H1 (cell line): ENCODE results near the gene DNAJB6. TPM values are rescaled to one million over a fixed set of nuclear protein-coding genes. Genes with fewer than 3 reads are reported as not detected.

Experiments used
- ATF3 ChIP-seq: IDR thresholded peaks from 2 replicates; pipeline ENCODE4 v1.6.1; 2011; ENCODE audit warnings: low read depth, mild to moderate bottlenecking, low read length; ENCODE audit not compliant: insufficient read depth
- CBX5 ChIP-seq: fragments of 300-800, 300-1000 bp; sonication (generic); IDR thresholded peaks from 2 replicates; pipeline ENCODE4 v1.7.1; 2016; ENCODE audit warnings: antibody characterized with exemption, low read length, low read depth
- CHD1 ChIP-seq: IDR thresholded peaks from 2 replicates; pipeline ENCODE4 v1.6.1; 2012; ENCODE audit warnings: low read depth, low read length, improper control_type of control experiment
- CREB1 ChIP-seq: IDR thresholded peaks from 2 replicates; pipeline ENCODE4 v1.6.1; 2012; ENCODE audit warnings: inconsistent platforms
- E2F6 ChIP-seq: IDR thresholded peaks from 2 replicates; pipeline ENCODE4 v1.6.1; 2012; ENCODE audit warnings: inconsistent platforms
- EGR1 ChIP-seq: IDR thresholded peaks from 2 replicates; pipeline ENCODE4 v1.6.1; 2011; ENCODE audit warnings: low read depth, low read length, borderline replicate concordance
- EZH2 ChIP-seq: fragments of 200-600 bp; sonication (generic); IDR thresholded peaks from 2 replicates; pipeline ENCODE4 v1.7.1; 2012; ENCODE audit warnings: low read depth, mild to moderate bottlenecking, moderate library complexity, low read length, inconsistent platforms; ENCODE audit not compliant: severe bottlenecking
- JUN ChIP-seq: IDR thresholded peaks from 2 replicates; pipeline ENCODE4 v1.6.1; 2011; ENCODE audit warnings: low read depth, mild to moderate bottlenecking, improper control_type of control experiment, low read length
- KDM4A ChIP-seq: IDR thresholded peaks from one replicate; pipeline ENCODE4 v1.7.1; 2012; ENCODE audit warnings: low read depth, mild to moderate bottlenecking, moderate library complexity, low read length, inconsistent platforms; ENCODE audit not compliant: severe bottlenecking
- MAFK ChIP-seq: IDR thresholded peaks from 2 replicates; pipeline ENCODE4 v1.6.1; 2012; ENCODE audit warnings: low read depth, mild to moderate bottlenecking, improper control_type of control experiment, low read length
- MAX ChIP-seq: IDR thresholded peaks from 2 replicates; pipeline ENCODE4 v1.6.1; 2012; ENCODE audit warnings: inconsistent platforms
- NANOG ChIP-seq: IDR thresholded peaks from 2 replicates; pipeline ENCODE4 v1.6.1; 2011; ENCODE audit warnings: low read length, low read depth, mild to moderate bottlenecking, inconsistent platforms; ENCODE audit not compliant: insufficient read depth, poor library complexity, severe bottlenecking
- NRF1 ChIP-seq: IDR thresholded peaks from 2 replicates; pipeline ENCODE4 v1.6.1; 2011; ENCODE audit warnings: mild to moderate bottlenecking, low read depth, low read length, improper control_type of control experiment
- POLR2A ChIP-seq, 2 experiments: IDR thresholded peaks; 1 replicate in 1 of 2; 2 replicates in 1 of 2; pipeline ENCODE4 v1.6.1; 2011; ENCODE audit warnings: low read depth in 2 of 2, low read length in 2 of 2, mild to moderate bottlenecking in 2 of 2; ENCODE audit errors: control extremely low read depth in 1 of 2
- POLR2AphosphoS5 ChIP-seq: IDR thresholded peaks from 2 replicates; pipeline ENCODE4 v1.6.1; 2011; ENCODE audit warnings: low read depth, low read length
- POU5F1 ChIP-seq: IDR thresholded peaks from 2 replicates; pipeline ENCODE4 v1.6.1; 2011; ENCODE audit warnings: low read depth, mild to moderate bottlenecking, low read length, moderate library complexity
- RAD21 ChIP-seq, 2 experiments: IDR thresholded peaks in 1 of 2; conservative IDR thresholded peaks in 1 of 2; 2 replicates each; pipeline ENCODE4 v1.6.1; 2011; ENCODE audit warnings: low read depth in 2 of 2, low read length in 2 of 2, improper control_type of control experiment in 1 of 2, inconsistent platforms in 1 of 2, mild to moderate bottlenecking in 1 of 2, moderate library complexity in 1 of 2
- RXRA ChIP-seq: IDR thresholded peaks from 2 replicates; pipeline ENCODE4 v1.6.1; 2011; ENCODE audit warnings: low read depth, mild to moderate bottlenecking, low read length, moderate library complexity; ENCODE audit not compliant: insufficient read depth
- SIX5 ChIP-seq: IDR thresholded peaks from 2 replicates; pipeline ENCODE4 v1.6.1; 2011; ENCODE audit warnings: mild to moderate bottlenecking, low read depth, low read length
- SP1 ChIP-seq: IDR thresholded peaks from 2 replicates; pipeline ENCODE4 v1.6.1; 2011; ENCODE audit warnings: low read depth, low read length
- SP4 ChIP-seq: IDR thresholded peaks from 2 replicates; pipeline ENCODE4 v1.6.1; 2012; ENCODE audit warnings: low read length, inconsistent platforms
- SRF ChIP-seq: IDR thresholded peaks from 2 replicates; pipeline ENCODE4 v1.6.1; 2011; ENCODE audit warnings: mild to moderate bottlenecking, low read depth, low read length, moderate library complexity
- SUZ12 ChIP-seq: fragments of 200-600 bp; sonication (generic); IDR thresholded peaks from 2 replicates; pipeline ENCODE4 v1.6.1; 2012; ENCODE audit warnings: mild to moderate bottlenecking, inconsistent platforms, low read length, moderate library complexity, mixed read lengths
- TAF1 ChIP-seq: IDR thresholded peaks from 2 replicates; pipeline ENCODE4 v1.6.1; 2011; ENCODE audit warnings: mild to moderate bottlenecking, low read depth, low read length
- TAF7 ChIP-seq: optimal IDR thresholded peaks from 2 replicates; pipeline ENCODE3; 2011; ENCODE audit warnings: low read depth, mild to moderate bottlenecking, inconsistent platforms, low read length, moderate library complexity, borderline replicate concordance
- TCF12 ChIP-seq: IDR thresholded peaks from 2 replicates; pipeline ENCODE4 v1.6.1; 2011; ENCODE audit warnings: low read depth, mild to moderate bottlenecking, low read length
- YY1 ChIP-seq: IDR thresholded peaks from 2 replicates; pipeline ENCODE4 v1.6.1; 2011; ENCODE audit warnings: low read depth, mild to moderate bottlenecking, low read length
- polyA plus RNA-seq, 7 experiments: library from polyadenylated mRNA; depleted of rRNA in 3 of 7; stranded (reverse) in 5 of 7; unstranded in 2 of 7; fragments of >200 nt in 5 of 7; fragments of 200-250 nt in 2 of 7; gene quantifications; 1 replicate in 5 of 7; 2 replicates in 1 of 7; 4 replicates in 1 of 7; pipeline versions ENCODE4 v1.2.1 to v1.2.3, GENCODE V29; 2011 to 2013; ENCODE audit warnings: missing spikeins in 2 of 7, mixed read lengths in 2 of 7
- total RNA-seq: library from RNA; stranded (reverse); fragmentation: NEBNext Ultra II Directional; extraction: Animal tissue kit (Norgen Biotek cat#: 25700); gene quantifications from 2 replicates; pipeline ENCODE4 v1.2.1, GENCODE V29; 2021

DNAJB6 gene
- total and polyA plus RNA-seq, 2 of the 8 experiments (the other 6 are each of a cell fraction or from before 2014, with no cell fraction given): 166 to 295 TPM

- no peak for TF ChIP-seq RXRA
- TF ChIP-seq E2F6: peak; percentile 77
- TF ChIP-seq TCF12: no peak
- no peak for TF ChIP-seq EGR1
- no peak for TF ChIP-seq TAF7
- no peak for TF ChIP-seq MAFK
- TF ChIP-seq MAX: peak; percentile 93
- TF ChIP-seq YY1: no peak
- no peak for TF ChIP-seq POLR2A (IDR thresholded peaks at IDR 0.05; ENCODE audit: control extremely low read depth in 1 of 2, low read depth in 2 of 2, low read length in 2 of 2)
- no peak for TF ChIP-seq POU5F1
- no peak for TF ChIP-seq NRF1
- no peak for TF ChIP-seq RAD21 (IDR thresholded peaks at IDR 0.05 in 1 of 2, conservative IDR thresholded peaks at IDR 0.05 in 1 of 2; ENCODE audit: low read depth in 2 of 2, low read length in 2 of 2)
- TF ChIP-seq CREB1: no peak
- TF ChIP-seq SP1: no peak
- TF ChIP-seq TAF1: no peak
- no peak for TF ChIP-seq SIX5
- no peak for TF ChIP-seq CBX5
- TF ChIP-seq SRF: no peak
- TF ChIP-seq EZH2: no peak
- no peak for TF ChIP-seq CHD1
- no peak for TF ChIP-seq ATF3
- TF ChIP-seq JUN: no peak
- no peak for TF ChIP-seq SP4
- no peak for TF ChIP-seq KDM4A
- TF ChIP-seq POLR2AphosphoS5: no peak
- TF ChIP-seq NANOG: no peak
- 0 out of 2 replicates have a peak, but pooled peaks have one; percentile 5 for TF ChIP-seq SUZ12
Observed at GRCh38 chr7:157432541-157432956, 95.7 kb downstream of the DNAJB6 start (continued).
